ENCODE data around the gene MLLT11. TPM values are rescaled to one million over a fixed set of nuclear protein-coding genes. Genes with fewer than 3 reads are reported as not detected.

Gene MLLT11
- total RNA-seq, 1 donor from 2014 or later, result 34.1 TPM

- no peak for TF ChIP-seq CTCF (IDR thresholded peaks at IDR 0.05; ENCODE audit: borderline replicate concordance)
- no peaks in the 10 kb centered on the region for H3K4me1 ChIP-seq
- no peak for DNase-seq
- H3K9me3 ChIP-seq (replicated peaks), result no peaks in the 10 kb centered on the region
- H3K4me3 ChIP-seq, result no peak overlapping the region
- H3K27me3 ChIP-seq (ENCODE audit: low read depth), result no peaks in the 10 kb centered on the region
- intact Hi-C loops (cut with micrococcal nuclease), result no loop called here
- H3K27ac ChIP-seq (replicated peaks), result no peak overlapping the region
- H3K36me3 ChIP-seq, result peaks cover 49% of the 10 kb centered on the region
These were observed 48.1 kb downstream of the MLLT11 start for GRCh38 chr1:151108331-151108730.

GRCh38 chr1:151113877-151114276, 53.7 kb downstream of the MLLT11 start:
- Histone ChIP-seq H3K4me1 (no peaks in the 10 kb centered on the region), H3K27me3 (ENCODE audit: low read depth) (no peaks in the 10 kb centered on the region), H3K4me3 (no peak overlapping the region), H3K36me3 (peaks cover 56% of the 10 kb centered on the region), H3K9me3 (replicated peaks) (no peaks in the 10 kb centered on the region), H3K27ac (replicated peaks) (no peak overlapping the region)
- no peak for DNase-seq
- TF ChIP-seq CTCF (IDR thresholded peaks at IDR 0.05; ENCODE audit: borderline replicate concordance), result no peak
- intact Hi-C loops (cut with micrococcal nuclease), result no loop called here

Other genes starting within 250 kb of the MLLT11 start
- gene ARNT, start 183.8 kb upstream of the MLLT11 start, total RNA-seq, result 26.5 TPM
- not detected for gene CTXND2, start 173.3 kb upstream of the MLLT11 start, total RNA-seq
- 17.2 TPM for gene SETDB1, start 134.0 kb upstream of the MLLT11 start, total RNA-seq
- gene CERS2, start 85.6 kb upstream of the MLLT11 start, total RNA-seq, result 78.9 TPM
- 0.14 TPM for gene ANXA9, start 78.1 kb upstream of the MLLT11 start, total RNA-seq
- 44.3 TPM for gene MINDY1, start 53.5 kb upstream of the MLLT11 start, total RNA-seq
- 42.8 TPM for gene PRUNE1, start 51.9 kb upstream of the MLLT11 start, total RNA-seq
- 0.47 TPM for gene BNIPL, start 23.8 kb upstream of the MLLT11 start, total RNA-seq
- 7.1 TPM for gene C1orf56, start 12.6 kb upstream of the MLLT11 start, total RNA-seq
- 24.8 TPM for gene CDC42SE1, start 775 bp upstream of the MLLT11 start, total RNA-seq
- gene GABPB2, start 10.4 kb downstream of the MLLT11 start, total RNA-seq, result 12.2 TPM
- gene SEMA6C, start 86.2 kb downstream of the MLLT11 start, total RNA-seq, result 77.7 TPM
- gene TNFAIP8L2, start 96.3 kb downstream of the MLLT11 start, total RNA-seq, result 0.88 TPM
- 12.0 TPM for gene LYSMD1, start 105.5 kb downstream of the MLLT11 start, total RNA-seq
- gene SCNM1, start 105.7 kb downstream of the MLLT11 start, total RNA-seq, result 19.4 TPM
- not detected for gene TMOD4, start 115.6 kb downstream of the MLLT11 start, total RNA-seq
- gene VPS72, start 129.8 kb downstream of the MLLT11 start, total RNA-seq, result 40.5 TPM
- gene PIP5K1A, start 138.2 kb downstream of the MLLT11 start, total RNA-seq, result 28.5 TPM
- gene PSMD4, start 194.3 kb downstream of the MLLT11 start, total RNA-seq, result 142 TPM
- gene ZNF687, start 221.9 kb downstream of the MLLT11 start, total RNA-seq, result 11.2 TPM